Measurements from ENCODE around the gene TBX20.
"Not testable (repeated sequence)": the region's sequence is repeated elsewhere in the genome, so short reads cannot be mapped to it uniquely, and the experiment has no call there.

Gene TBX20

DNA sequence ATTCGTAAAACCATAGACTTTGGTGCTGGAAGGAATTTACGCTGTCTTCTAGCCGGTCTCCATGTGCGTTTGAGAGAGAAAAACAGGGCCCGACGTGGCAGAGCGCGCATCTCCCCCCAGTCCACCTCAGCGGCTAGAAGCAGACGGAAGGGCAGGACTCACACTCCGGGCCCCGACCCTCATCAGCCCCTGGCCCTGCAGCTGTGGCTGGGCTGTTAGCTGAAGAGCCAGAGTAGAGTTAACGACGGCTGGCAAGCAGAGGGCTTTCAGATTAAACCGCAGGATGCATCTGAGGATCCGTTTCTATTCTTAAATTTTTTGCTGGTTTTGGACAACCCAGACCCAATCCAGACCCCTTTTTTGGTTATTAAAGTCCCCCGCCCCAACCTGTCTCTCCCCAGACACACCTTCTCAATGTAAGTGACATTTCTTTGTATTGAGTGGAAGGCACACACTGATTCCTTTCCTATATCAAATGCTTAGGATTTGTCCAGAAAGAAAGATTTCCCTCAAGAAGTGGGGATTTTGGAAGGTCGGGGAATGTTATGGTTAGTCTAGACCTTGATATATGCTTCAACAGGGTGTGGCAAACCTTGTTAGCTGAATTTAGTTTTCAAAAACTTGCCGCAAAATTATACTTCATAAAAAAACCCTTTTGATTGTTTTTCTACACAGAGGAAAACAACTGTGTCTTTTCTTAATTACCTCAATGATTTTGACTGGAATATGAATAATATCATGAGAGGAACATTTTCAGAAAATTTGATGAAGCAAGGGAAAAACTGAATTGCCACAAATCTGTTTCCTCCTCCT is 1.7 kb upstream of the TBX20 start:
- DNase-seq: no peak

DNA sequence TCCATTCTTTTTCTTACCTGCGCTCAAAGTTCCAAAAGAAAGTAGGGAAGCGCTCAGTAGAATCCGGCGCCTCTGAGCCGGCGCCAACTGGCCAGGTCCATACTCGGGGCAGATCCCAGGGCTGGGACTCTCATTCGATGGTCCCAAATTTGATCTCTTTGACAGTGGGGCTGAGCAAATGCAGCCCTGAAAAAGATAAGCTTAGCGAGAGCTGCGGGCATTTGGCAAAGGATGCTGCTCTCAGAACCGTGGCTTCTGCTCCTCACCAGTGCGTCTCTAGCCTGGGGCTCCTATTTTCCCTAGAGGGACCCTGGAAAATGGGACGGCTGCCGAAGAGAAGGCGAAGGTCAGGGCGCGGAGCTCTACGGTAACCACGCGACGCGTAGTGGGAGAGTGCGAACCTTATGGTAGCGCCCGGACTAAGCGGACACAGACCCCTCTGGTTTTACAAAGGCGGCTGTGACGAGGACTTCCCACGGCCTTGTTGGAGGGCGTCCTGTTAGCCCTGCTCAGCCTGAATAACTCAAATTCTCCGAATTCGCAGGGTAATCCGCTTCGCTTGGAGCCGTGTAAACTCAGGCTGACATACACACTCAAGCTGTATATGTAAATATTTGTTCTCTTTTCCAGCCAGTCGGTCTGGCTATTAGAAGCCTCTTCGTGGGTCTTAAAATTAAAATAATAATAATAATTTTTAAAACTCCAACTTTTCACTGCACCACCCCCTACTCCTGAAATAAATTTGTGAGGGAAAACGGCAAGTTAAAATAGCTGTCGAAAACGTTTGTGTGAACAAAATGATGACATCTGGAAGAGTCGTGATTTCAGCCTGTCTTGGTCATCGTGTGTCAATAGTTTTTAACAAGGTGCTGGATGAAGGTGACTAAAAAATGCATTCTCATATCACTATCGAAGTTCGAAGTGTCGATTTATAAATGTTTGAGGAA is 869 bp upstream of the TBX20 start:
- no peak for DNase-seq

DNA sequence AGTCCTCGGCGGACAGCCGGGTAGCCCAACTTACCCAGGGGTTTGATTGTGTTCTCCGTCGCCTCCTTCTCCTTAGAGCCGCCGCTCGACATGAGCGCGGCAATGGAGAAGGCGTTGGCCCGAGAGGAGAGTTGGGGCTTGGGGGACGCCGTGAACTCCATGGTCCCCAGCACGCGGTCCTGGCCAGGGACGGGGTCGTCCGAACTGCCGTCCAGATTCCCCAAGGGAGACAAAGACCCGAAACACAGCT is 515 bp downstream of the TBX20 start:
- no peak for DNase-seq

DNA sequence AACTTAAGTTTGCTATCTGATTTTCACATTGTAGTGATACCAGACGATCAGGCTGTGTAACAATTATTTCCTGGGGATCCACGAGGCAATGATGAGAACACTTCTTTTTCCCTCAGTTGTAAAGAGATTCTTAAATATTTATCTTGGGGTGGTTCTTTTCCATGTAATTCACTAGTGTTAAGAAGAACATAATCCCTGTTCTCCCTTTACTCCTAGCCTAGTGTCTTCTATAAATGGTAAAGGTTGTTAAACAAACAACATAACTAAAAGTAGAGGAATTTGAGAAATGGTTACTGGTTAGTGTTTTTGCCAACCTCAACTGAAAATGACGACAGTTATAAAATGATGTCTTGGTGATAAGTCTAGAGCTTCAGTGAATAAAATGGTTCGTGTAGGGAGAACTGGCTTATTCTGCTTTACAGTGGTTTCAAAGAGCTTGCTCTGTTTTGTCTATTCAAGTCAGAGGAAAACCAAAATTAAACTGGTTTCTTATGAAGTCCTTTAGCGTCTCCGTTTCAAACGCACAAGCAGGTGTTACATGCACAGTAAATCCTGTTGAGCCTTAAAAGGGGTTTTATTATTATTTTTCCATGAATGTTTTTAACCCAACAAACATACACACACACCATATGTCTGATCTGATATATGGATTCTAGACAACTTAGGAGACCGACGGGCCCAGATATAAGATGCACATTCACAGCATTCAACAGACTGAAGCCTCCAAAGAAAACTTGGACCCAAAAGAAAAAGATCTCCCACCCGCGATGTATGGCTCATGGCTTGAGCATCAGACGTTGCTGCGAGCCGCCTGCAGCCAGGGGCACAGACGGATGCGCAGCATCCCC is 1.1 kb downstream of the TBX20 start:
- no peak for DNase-seq

DNA sequence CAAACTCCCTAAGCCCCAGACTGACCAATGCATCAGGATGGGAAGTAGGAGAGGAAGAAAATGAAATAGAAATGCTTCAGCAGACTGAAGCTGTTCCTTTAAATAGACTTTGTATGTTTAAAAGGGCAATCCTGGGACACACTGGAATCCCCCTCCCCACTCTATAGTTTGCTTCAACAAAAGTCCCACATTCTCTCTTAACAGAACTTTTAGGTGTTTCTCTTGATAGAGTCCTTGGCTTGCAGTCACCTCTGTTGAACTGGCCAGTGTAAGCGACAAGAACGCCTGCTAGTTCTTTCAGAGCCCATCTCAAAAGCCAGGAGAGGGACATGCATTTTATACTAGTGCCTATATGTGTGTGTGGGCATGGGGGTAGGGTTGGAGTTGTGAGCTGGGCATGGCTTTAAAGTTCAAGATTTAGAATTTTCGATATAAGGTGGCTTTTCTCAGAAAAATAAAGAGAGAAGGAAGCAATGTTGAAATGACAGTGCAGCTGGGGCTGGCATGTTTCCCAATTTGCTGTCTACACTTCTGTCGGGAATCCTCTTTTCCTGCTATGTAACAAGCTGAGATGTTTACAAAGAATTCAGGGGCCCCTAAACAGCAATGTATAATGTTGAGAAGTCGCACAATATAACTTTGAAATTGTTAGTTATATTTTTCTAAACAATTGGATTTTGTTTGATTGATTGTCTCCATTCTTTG is 2.1 kb downstream of the TBX20 start:
- no peak for DNase-seq

DNA sequence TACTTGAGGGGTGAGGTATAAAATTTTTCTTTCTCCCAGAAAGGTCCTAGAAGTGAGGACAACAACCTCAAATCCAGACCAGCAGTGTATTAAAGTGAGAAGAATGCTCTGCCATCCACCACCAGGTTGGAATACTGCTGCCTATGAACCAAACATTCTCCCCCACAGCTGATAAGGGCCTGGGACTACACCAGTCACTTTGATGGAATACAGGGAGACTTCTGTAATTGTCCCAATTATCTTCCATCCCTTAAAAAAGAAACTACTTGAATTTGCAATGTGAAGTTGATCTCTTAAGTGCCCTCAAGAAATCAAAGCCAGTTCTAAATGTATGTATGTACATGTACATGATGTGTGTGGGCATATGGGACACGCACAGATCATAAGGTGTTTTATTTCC is 3.0 kb downstream of the TBX20 start:
- DNase-seq: no peak

DNA sequence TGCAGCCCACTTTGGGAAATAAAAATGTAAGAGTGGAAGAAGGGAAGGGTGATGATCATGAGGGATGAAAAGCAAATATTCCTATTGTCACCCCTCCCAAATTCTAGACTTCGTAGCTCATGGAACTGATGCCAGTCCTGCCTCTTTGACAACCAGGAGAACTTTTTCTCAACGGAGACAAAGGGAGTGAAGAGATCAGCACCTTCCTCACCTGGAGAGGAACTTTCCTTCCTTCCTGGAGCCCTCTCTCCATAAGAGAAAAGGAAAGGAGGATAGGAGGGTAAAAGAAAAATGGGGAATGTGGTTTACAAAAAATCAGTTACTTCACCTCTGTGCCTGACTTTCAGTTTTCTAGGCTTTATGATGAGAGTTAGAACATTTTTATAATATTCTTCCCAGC is 3.4 kb downstream of the TBX20 start:
- DNase-seq: no peak

DNA sequence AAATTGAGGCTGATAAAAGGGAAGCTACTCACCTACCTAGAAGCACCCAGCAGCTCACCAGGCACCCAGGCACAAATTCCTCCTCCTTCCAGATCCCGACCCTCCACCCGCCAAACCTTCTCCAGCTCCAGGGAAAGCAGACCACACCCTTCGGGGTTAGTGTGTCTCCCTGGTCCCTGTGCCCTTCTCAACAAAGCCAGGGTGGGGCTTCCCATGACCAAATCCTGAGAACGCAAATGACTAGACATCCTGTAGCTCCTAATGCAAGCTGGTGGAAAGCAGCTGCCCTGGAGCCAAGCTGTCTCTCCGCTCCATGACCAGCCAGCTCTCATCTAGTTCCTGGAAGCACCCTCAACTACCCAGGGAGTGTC is 4.4 kb downstream of the TBX20 start:
- DNase-seq: no peak

DNA sequence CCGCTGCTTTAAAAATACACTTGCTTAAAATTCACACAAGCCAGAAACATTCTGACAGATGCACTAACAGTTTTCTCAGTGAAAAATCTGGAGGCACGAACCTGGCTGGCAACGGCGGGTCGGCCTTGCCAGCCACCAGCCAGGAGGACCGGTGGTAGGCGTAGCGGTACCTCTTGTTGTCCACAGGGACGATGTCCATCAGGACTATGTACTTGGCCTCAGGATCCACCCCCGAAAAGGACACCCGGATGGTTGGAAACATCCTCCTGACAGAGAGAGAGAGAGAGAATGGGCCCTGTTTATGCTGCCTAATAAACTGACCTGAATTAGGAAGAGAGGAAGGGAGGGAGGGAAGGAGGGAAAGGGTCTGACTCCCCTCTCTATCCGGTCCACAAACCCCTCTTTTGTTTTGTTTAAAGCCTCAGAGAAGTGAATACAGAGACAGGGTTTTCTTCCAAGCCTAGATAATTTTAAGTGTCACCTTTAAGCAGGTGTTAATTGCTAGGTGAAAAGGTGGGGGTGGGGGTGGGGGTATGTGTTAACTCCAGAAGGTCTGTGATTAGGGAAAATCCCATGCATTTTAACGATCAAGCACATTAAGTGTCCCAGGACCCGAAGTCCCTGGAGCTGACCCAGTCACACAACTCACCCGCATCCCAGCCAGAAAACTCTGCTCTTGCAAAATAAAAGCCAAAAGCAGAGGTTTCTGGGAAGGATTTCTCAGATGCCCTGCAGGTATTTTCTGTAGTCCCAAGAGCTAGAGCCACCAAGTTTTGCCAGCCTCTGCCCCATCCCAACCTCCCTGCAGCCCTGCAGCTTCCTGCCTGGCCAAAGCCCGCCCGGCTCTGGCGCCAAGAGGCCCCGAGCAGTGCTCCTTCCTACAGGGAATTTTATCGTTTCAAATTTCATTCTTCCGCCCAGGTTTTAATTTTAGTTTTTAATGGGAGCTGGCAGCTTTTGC is 5.0 kb downstream of the TBX20 start:
- no peak for DNase-seq

DNA sequence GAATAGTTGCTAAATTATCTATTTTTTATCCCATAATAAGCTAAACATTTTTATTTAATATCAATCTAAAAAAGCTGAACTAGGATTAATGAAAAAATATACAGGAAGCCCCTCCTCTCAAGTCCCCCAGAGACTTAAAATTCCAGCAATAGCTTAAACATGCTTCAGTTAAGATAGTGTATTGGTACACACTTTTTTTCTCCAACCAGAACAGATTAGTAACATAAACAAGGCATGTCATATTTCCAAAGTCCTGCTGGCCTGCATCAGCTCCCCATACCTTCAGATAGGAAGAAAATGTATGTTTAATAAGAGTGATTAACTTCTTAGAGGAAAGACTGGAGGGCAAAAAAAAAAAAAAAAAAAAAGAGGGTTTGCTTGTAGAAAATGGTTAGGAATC is 7.1 kb downstream of the TBX20 start:
- DNase-seq: no peak

DNA sequence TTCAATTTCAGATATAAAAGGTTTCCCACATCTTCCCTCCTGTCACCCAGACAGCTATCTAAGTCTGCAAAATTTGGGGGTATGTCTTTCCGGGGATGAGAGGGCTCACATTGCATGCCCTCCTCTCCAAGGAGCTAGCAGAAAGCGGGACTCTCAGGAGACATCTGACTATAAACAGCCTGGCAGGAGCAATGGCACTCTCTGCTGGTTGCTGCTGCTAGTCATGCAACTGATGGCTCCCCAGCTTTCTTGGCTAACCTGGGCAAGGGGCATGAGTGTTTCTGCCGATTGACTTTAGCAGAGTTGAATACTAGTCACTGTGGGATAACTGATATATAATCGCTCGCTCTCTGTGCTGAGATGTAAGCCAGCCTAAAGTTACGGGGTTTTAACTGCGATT is 12.0 kb downstream of the TBX20 start:
- DNase-seq: no peak

DNA sequence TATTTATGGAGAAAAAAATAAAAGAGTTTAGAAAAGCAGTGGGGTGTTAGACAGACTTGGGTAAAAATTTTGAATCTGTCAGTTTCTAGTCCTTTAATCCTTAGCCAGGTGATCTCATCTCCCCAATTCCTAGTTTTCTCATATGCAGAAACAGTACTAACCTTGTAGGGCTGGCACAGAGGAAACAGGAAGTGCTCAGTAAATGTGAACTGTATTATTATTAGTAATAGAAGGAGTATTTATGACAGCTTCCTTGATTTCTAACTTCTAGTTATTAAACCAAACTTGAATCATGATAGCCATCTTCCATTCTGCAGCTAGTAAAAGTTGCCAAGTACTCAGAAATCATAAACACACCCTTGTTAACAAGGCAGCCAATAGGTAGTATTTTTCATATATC is 12.5 kb downstream of the TBX20 start:
- no peak for DNase-seq

DNA sequence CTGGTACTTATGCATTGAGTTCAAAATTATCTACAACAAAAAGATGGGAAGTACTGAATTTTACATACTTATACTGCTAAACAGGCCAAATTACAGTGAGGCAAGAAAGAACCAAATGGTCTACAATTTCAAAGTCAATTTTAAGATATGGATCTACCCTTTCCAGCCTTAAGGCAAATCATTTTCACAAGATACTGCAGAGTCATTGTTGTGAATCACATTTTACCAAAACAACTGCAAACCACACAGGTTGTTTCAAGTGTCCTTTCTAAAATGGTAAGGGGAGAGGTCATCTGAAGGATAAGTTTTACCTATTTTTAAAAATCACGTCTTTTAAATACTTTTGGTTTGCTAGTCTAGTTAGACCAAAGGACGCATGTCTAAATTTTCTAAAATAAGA is 12.9 kb downstream of the TBX20 start:
- not testable (repeated sequence) for DNase-seq

DNA sequence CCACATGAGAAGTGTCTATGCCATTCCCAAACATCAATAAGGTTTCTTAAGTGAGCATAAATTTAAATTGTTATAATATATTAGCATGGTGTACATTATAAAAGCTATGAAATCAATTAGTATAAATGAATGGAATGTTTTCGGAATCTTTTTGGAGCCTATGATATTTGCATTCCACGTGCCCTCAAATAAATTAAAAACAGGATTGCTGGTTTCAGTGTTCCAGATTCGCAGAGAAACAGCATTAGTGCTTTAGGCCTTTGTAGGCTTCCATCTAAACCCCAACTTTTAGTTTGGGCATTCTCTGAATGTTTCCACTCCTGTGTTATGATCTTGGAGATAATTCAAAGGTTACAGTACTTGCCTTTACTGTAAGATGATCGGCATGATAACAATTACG is 15.4 kb downstream of the TBX20 start:
- not testable (repeated sequence) for DNase-seq

DNA sequence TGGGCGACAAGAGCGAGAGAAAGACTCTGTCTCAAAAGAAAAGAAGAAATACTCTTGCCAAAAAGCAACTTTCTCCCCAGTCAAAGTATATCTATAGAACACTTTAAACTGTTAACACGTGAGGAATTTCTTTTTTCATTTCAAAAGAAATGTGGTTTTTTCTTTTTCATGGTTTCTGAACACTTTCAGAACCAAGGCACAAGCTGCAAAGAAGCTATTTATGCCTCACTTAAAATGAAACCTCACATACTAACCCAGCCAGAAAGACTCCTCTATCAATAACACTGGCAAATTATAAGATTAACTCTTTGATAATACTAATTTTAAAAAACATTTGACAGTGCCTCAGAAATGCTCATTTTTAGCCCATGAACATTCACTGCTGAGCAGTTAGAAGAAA is 20.9 kb downstream of the TBX20 start:
- no peak for DNase-seq

DNA sequence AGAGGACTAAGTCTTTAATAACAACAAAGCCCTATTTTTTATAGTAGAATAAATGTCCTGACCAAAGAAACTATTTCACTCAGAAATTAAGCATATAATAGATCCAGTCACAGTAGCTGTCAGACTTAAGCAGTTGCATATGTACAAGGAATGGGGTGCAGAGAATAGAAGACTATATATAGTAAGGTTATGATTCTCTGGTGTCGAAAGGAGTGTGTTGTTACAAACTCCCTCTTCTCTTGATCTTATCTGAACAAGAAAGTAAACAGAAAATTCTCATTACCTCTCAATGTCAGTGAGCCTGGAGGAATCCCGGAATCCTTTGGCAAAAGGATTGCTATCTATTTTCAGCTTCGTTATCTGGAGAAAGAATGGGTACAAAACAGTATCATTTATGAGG is 22.7 kb downstream of the TBX20 start:
- not testable (repeated sequence) for DNase-seq

DNA sequence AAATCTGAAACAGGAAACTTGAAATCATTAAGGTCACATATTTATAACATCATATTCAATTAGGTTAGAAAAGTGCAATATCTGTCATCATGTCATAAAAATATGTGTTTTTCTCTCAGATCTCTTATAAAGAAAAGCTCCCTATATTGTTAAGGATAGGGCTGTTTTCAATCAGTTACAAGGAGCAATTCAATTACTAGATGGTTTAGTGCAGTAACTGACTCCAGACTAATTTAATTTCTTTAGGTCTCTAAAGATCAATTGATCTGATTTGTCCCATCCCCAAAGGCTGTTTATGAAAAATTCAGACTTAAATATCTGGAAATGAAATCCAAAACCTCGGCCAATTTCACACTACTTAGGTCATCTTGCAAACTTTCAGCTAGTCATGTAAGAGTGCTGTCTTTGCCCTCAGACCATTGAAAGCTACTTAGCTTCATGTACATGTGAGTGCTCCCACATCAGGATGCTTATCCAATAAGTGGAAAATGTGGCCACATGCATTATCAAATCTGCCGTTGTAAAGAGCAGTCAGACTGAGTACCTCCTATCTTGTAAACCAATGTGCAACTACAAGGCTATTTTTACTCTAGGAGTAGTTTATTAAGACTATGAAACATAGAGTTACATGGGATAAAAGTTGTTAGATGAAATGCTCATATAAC is 24.7 kb downstream of the TBX20 start:
- DNase-seq: not testable (repeated sequence)

DNA sequence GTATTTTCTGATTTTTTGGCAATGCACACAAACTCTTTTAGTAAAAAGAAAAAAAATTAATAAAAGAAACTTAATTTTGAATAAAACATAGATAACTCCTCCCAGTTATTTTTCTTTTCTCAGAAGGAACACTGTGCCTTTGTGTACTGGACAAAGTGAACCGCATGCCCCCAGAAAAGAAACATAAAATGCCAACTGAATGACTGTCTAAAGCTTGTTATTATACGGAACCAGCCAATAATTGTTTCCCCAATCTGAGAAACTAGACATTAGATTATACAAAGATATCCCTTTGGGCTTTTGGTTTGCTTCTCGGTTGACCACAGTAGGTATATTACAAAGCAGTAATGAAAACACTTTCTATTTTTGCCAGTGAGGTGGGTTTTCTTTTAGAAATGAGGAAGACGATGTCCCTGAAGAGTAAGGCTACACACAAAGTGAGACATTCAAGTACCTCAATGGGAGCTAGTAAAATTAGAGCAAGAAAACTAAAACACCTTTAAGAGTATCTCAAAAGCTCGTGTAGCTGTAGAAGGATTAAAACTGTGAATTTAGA is 25.3 kb downstream of the TBX20 start:
- DNase-seq: not testable (repeated sequence)

DNA sequence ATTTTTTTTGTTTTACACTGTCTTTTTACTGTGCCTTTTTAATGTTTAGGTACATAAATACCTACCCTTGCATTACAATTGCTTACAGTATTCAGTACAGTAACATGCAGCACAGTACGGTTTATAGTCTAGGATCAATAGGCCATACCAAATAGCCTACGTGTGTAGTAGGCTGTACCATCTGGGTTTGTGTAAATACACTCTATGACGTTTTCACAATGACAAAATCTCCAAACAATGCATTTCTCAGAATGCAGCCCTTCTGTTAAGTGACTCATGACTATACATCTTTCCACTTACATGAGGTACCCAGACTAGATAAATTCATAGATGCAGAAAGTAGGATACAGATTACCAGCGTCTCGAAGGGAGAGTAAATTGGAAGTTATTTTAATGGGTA is 26.5 kb downstream of the TBX20 start:
- not testable (repeated sequence) for DNase-seq

DNA sequence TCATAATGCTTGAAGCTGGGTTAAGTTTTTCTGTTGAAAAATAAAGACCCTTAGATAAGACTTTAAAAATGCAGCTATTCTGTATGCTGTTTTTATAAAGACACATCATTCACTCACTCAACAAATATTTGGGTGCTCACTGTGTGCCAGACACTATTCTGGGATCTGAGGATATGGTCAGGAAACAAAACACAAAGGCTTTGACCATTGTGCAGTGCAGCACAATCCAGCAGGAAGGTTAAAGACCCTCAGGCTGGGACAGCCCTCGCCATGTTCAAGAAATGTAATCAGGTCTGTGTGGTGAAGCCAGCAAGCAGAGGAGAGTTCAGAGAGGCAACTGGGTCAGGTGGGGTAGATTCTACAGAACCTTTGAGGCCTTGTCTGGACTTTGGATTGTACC is 31.5 kb downstream of the TBX20 start:
- DNase-seq: not testable (repeated sequence)

DNA sequence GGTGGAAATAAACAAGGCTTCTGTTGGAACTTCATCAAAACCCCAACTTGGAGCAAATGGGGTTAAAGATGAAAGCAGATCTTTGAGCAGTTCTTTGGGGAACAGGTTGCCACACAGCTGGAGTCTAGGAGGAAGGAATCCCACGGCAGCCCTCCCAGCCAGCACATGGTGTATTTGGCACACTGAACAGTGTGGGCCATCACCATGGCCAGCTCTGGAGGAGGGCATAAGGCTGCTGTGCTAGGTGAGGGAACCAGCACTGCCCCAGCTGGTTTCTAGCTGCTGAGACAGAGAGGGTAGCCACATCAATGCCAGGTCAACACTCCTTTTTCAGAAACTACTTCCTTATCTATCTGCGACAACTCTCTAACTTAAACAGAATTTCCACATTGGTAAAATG is 33.7 kb downstream of the TBX20 start:
- not testable (repeated sequence) for DNase-seq
